HG03378 (cell line): Measurements from ENCODE around the gene PSMB1.
A peak's percentile ranks its signal among the peaks of the same experiment; 100 is the strongest.
"Not testable (repeated sequence)": the region's sequence is repeated elsewhere in the genome, so short reads cannot be mapped to it uniquely, and the experiment has no call there.

Experiments
- ATAC-seq: cut with Tn5 transposase; IDR thresholded peaks from one replicate; pipeline ENCODE4 v1.9.1; 2021; ENCODE audit warnings: mild to moderate bottlenecking, moderate library complexity; ENCODE audit not compliant: unreplicated experiment

Gene PSMB1

GRCh38 chr6:170536671-170537070 is 16.4 kb downstream of the PSMB1 start:
- no peak for ATAC-seq

- no peak for ATAC-seq
These were observed 18.1 kb downstream of the PSMB1 start for GRCh38 chr6:170535004-170535403.

- no peak for ATAC-seq
These were observed 19.3 kb downstream of the PSMB1 start for GRCh38 chr6:170533792-170534191.

- no peak for ATAC-seq
These were observed 20.1 kb downstream of the PSMB1 start for GRCh38 chr6:170532867-170533488.

- ATAC-seq, result no peak
These were observed 23.2 kb downstream of the PSMB1 start for GRCh38 chr6:170529839-170530469.

GRCh38 chr6:170527995-170528394 is 25.1 kb downstream of the PSMB1 start:
- ATAC-seq, result not testable (repeated sequence)

- ATAC-seq, result no peak
These were observed 27.3 kb downstream of the PSMB1 start for GRCh38 chr6:170525795-170526194.

GRCh38 chr6:170524172-170524502 is 29.0 kb downstream of the PSMB1 start:
- ATAC-seq, result no peak

- ATAC-seq, result no peak
These were observed 29.6 kb downstream of the PSMB1 start for GRCh38 chr6:170523256-170524171.

GRCh38 chr6:170522565-170523183 is 30.4 kb downstream of the PSMB1 start:
- ATAC-seq, result no peak

GRCh38 chr6:170516783-170517616 is 36.1 kb downstream of the PSMB1 start:
- ATAC-seq, result peak; percentile 93

- ATAC-seq, result no peak
These were observed 38.2 kb downstream of the PSMB1 start for GRCh38 chr6:170514908-170515307.

GRCh38 chr6:170512249-170512648 is 40.9 kb downstream of the PSMB1 start:
- ATAC-seq, result no peak

GRCh38 chr6:170510631-170511030 is 42.5 kb downstream of the PSMB1 start:
- no peak for ATAC-seq

- no peak for ATAC-seq
These were observed 43.4 kb downstream of the PSMB1 start for GRCh38 chr6:170509723-170510018.

GRCh38 chr6:170508892-170509722 is 44.0 kb downstream of the PSMB1 start:
- ATAC-seq, result not testable (repeated sequence)

- not testable (repeated sequence) for ATAC-seq
These were observed 44.8 kb downstream of the PSMB1 start for GRCh38 chr6:170508275-170508674.

GRCh38 chr6:170507728-170508127 is 45.4 kb downstream of the PSMB1 start:
- not testable (repeated sequence) for ATAC-seq

GRCh38 chr6:170506446-170506845 is 46.7 kb downstream of the PSMB1 start:
- ATAC-seq, result no peak

- ATAC-seq, result no peak
These were observed 47.8 kb downstream of the PSMB1 start for GRCh38 chr6:170505306-170505705.
